Lower leg skin (tissue), 4 donors: ENCODE measurements around the gene VIM. TPM values are rescaled to one million over a fixed set of nuclear protein-coding genes. Genes with fewer than 3 reads are reported as not detected.
A peak's percentile ranks its signal among the peaks of the same experiment; 100 is the strongest.

Source experiments
- DNase-seq, 2 donors: peaks; one replicate each; pipeline ENCODE4 v3.0.0-alpha.2; 2019; ENCODE audit warnings: low spot score in 2 of 2
- H3K4me3 ChIP-seq: fragments of 200-600 bp; sonication (generic); 2 replicates; pipeline ENCODE4 v1.5.1; 2017; ENCODE audit warnings: mild to moderate bottlenecking, low read depth; ENCODE audit not compliant: poor library complexity, severe bottlenecking
- CTCF ChIP-seq, 3 donors: fragments of 450-650 bp; IDR thresholded peaks; one replicate each; pipeline ENCODE4 v1.5.1; 2016; ENCODE audit warnings: antibody characterized with exemption in 3 of 3, mild to moderate bottlenecking in 3 of 3, moderate library complexity in 2 of 3
- POLR2A ChIP-seq, 2 donors: fragments of 450-650 bp; IDR thresholded peaks; one replicate each; pipeline ENCODE4 v1.6.1; 2016 to 2017; ENCODE audit warnings: antibody characterized with exemption in 2 of 2, mild to moderate bottlenecking in 1 of 2, moderate library complexity in 1 of 2
- WGBS, 2 donors: methylation state at CpG; one replicate each; pipeline ENCODE4 v1.1.5; 2018; 5-methylcytosine and 5-hydroxymethylcytosine counted together
- intact Hi-C: fragments of 100-400 bp; cut with DNase I; formaldehyde crosslinking; loops from one replicate; pipeline ENCODE4 v1.15.0; 2023; ENCODE audit warnings: low total_unique reads
- total RNA-seq, 4 donors: library from RNA; depleted of rRNA; stranded (reverse); fragments of >200 nt; gene quantifications; one replicate each; pipeline ENCODE4 v1.1.0, GENCODE V29; 2016

Gene VIM
- 1,000 to 10,000 TPM in 3 of 4 donors, 100 to 1,000 TPM in 1; 891 to 2,288 (median 1,243) TPM for total RNA-seq

GRCh38 chr10:17228091-17229015 lies at the start of gene VIM:
Gene VIM, plus strand, starts transcription at chr10:17228241. Its CDS starts 1,182 bp downstream, at chr10:17229423.
- 1% methylated on average over 71 to 77 of the region's 77 CpGs for WGBS, 2 donors
- peak within 1 kb of the TSS; percentile 49 for H3K4me3 ChIP-seq
- DNase-seq = peak; percentile 92 to 98
- intact Hi-C loops = no loop called here
- TF ChIP-seq CTCF (IDR thresholded peaks at IDR 0.05) (no peak), POLR2A (IDR thresholded peaks at IDR 0.05) (no peak)

- intact Hi-C loops = no loop called here
- no peak for DNase-seq
- WGBS, 2 donors = 70 to 75% methylated on average over 3 of the region's 3 CpGs
Observed at GRCh38 chr10:17179002-17179401, 49.0 kb upstream of the VIM start.

GRCh38 chr10:17181110-17181509 lies 46.9 kb upstream of the VIM start:
- intact Hi-C loops = no loop called here
- H3K4me3 ChIP-seq = no peak overlapping the region
- no peak for TF ChIP-seq POLR2A (IDR thresholded peaks at IDR 0.05)
- no peak for TF ChIP-seq CTCF (IDR thresholded peaks at IDR 0.05)
- no peak for DNase-seq
- WGBS, 2 donors = 81 to 82% methylated on average over 5 of the region's 5 CpGs

More at GRCh38 chr10:17179002-17179401, 49.0 kb upstream of the VIM start:
- no peak for TF ChIP-seq POLR2A (IDR thresholded peaks at IDR 0.05)
- TF ChIP-seq CTCF (IDR thresholded peaks at IDR 0.05) = no peak
- no peak overlapping the region for H3K4me3 ChIP-seq

GRCh38 chr10:17181751-17182150 lies 46.3 kb upstream of the VIM start:
- WGBS, 2 donors = 67 to 79% methylated on average over 3 of the region's 3 CpGs
- DNase-seq = no peak
- TF ChIP-seq POLR2A (IDR thresholded peaks at IDR 0.05) (no peak), CTCF (IDR thresholded peaks at IDR 0.05) (no peak)
- intact Hi-C loops = no loop called here
- H3K4me3 ChIP-seq = no peak overlapping the region

GRCh38 chr10:17183110-17183509 lies 44.9 kb upstream of the VIM start:
- intact Hi-C loops = no loop called here
- H3K4me3 ChIP-seq = no peak overlapping the region
- DNase-seq = no peak
- 93 to 95% methylated on average over 2 of the region's 2 CpGs for WGBS, 2 donors
- TF ChIP-seq CTCF (IDR thresholded peaks at IDR 0.05) = no peak
- no peak for TF ChIP-seq POLR2A (IDR thresholded peaks at IDR 0.05)
